Endothelial cell of umbilical vein (primary cell): ENCODE results near the gene PIGM. TPM values are rescaled to one million over a fixed set of nuclear protein-coding genes. Genes with fewer than 3 reads are reported as not detected.

ENCODE experiments used
- BruUV-seq: library from RNA; stranded (reverse); fragments of 400-500 nt; replicated peaks from 2 replicates; lab custom pipeline; 2021; lab: Mats Ljungman, UMichigan
- CTCF ChIA-PET: fragments of 300-600, 350-600 bp; sonication (Branson Sonifier 250); formaldehyde crosslinking; loops from one replicate; lab custom pipeline; 2021; ENCODE audit warnings: antibody characterized with exemption, inconsistent platforms; lab: Charles Lee
- POLR2A ChIA-PET: fragments of 300-600, 350-600 bp; sonication (Branson Sonifier 250); formaldehyde crosslinking; loops from one replicate; lab custom pipeline; 2021; ENCODE audit warnings: antibody characterized with exemption, inconsistent platforms; lab: Charles Lee
- DNase-seq: peaks from one replicate; pipeline ENCODE4 v3.0.0-alpha.2; 2011; ENCODE audit warnings: low read depth, low spot score
- FAIRE-seq: peaks from 2 replicates; lab custom pipeline; 2011; peaks lifted over from hg19 to GRCh38; lab: Jason Lieb, UNC
- H2AFZ ChIP-seq: 2 replicates; pipeline ENCODE4 v1.6.0; 2012; ENCODE audit warnings: low read depth, low read length, control low read depth, inconsistent platforms
- H3K27ac ChIP-seq: 2 replicates; pipeline ENCODE4 v1.5.1; 2011; ENCODE audit warnings: low read depth, mild to moderate bottlenecking, control low read depth, low read length, moderate library complexity; ENCODE audit not compliant: insufficient read depth
- H3K27me3 ChIP-seq, 2 experiments: 2 replicates each; pipeline versions ENCODE4 v1.6.0 to v1.6.1; 2011; ENCODE audit warnings: low read length in 2 of 2, mixed read lengths in 1 of 2; ENCODE audit not compliant: control insufficient read depth in 2 of 2, insufficient read depth in 2 of 2
- H3K36me3 ChIP-seq, 2 experiments: 2 replicates in 1 of 2; 3 replicates in 1 of 2; pipeline ENCODE4 v1.5.1; 2011; ENCODE audit warnings: low read length in 2 of 2, mild to moderate bottlenecking in 1 of 2, moderate library complexity in 1 of 2; ENCODE audit not compliant: control insufficient read depth in 2 of 2, insufficient read depth in 2 of 2; ENCODE audit errors: extremely low read depth in 1 of 2
- H3K4me1 ChIP-seq: 3 replicates; pipeline ENCODE4 v1.5.1; 2011; ENCODE audit warnings: mild to moderate bottlenecking, low read length; ENCODE audit not compliant: control insufficient read depth, insufficient read depth; ENCODE audit errors: extremely low read depth
- H3K4me2 ChIP-seq: 2 replicates; pipeline ENCODE4 v1.6.1; 2011; ENCODE audit warnings: low read length, control low read depth, mixed read lengths; ENCODE audit not compliant: insufficient read depth
- H3K4me3 ChIP-seq, 3 experiments: fragments of 200-600 bp in 1 of 3; sonication (generic), shearing (Covaris generic) in 1 of 3; replicated peaks in 1 of 3; 2 replicates each; pipeline ENCODE4 v1.5.1; 2011 to 2016; ENCODE audit warnings: control low read depth in 3 of 3, low read length in 3 of 3, mild to moderate bottlenecking in 2 of 3, inconsistent platforms in 1 of 3, low read depth in 1 of 3, moderate library complexity in 1 of 3; ENCODE audit not compliant: insufficient read depth in 1 of 3
- H3K79me2 ChIP-seq: 2 replicates; pipeline ENCODE4 v1.6.0; 2012; ENCODE audit warnings: low read length, inconsistent platforms; ENCODE audit not compliant: control insufficient read depth, insufficient read depth
- H3K9ac ChIP-seq: replicated peaks from 2 replicates; pipeline ENCODE3; 2011; ENCODE audit warnings: low read length, control low read depth; ENCODE audit not compliant: insufficient read depth; ENCODE audit errors: extremely low read depth
- H3K9me1 ChIP-seq: replicated peaks from 3 replicates; pipeline ENCODE4 v1.6.0; 2011; ENCODE audit warnings: mild to moderate bottlenecking, low read length; ENCODE audit not compliant: control insufficient read depth, insufficient read depth; ENCODE audit errors: extremely low read depth
- H3K9me3 ChIP-seq: replicated peaks from 2 replicates; pipeline ENCODE4 v1.5.1; 2012; ENCODE audit warnings: low read length, inconsistent platforms; ENCODE audit not compliant: control insufficient read depth, insufficient read depth
- H4K20me1 ChIP-seq: replicated peaks from 2 replicates; pipeline ENCODE3; 2011; ENCODE audit warnings: mild to moderate bottlenecking, low read length; ENCODE audit not compliant: control insufficient read depth, insufficient read depth; ENCODE audit errors: extremely low read depth
- EZH2 ChIP-seq: IDR thresholded peaks from 2 replicates; pipeline ENCODE4 v1.6.1; 2012; ENCODE audit warnings: borderline replicate concordance, low read depth, mild to moderate bottlenecking, moderate library complexity, low read length, inconsistent platforms; ENCODE audit not compliant: severe bottlenecking
- FOS ChIP-seq: IDR thresholded peaks from 2 replicates; pipeline ENCODE4 v1.6.1; 2011; ENCODE audit warnings: mild to moderate bottlenecking, low read length, moderate library complexity, borderline replicate concordance; ENCODE audit not compliant: insufficient read depth
- GATA2 ChIP-seq: IDR thresholded peaks from 2 replicates; pipeline ENCODE4 v1.7.0; 2011; ENCODE audit warnings: low read depth, mild to moderate bottlenecking, moderate library complexity, mixed read lengths, low read length; ENCODE audit not compliant: insufficient read length, insufficient read depth
- JUN ChIP-seq: IDR thresholded peaks from 2 replicates; pipeline ENCODE4 v1.6.1; 2011; ENCODE audit warnings: borderline replicate concordance, low read depth; ENCODE audit not compliant: insufficient read length, insufficient read depth
- POLR2A ChIP-seq: IDR thresholded peaks from 2 replicates; pipeline ENCODE4 v1.6.1; 2012; ENCODE audit warnings: low read depth, mild to moderate bottlenecking, control low read depth, low read length
- POLR2AphosphoS5 ChIP-seq: IDR thresholded peaks from 2 replicates; pipeline ENCODE4 v1.6.1; 2012; ENCODE audit warnings: low read depth, mild to moderate bottlenecking, control low read depth, low read length, moderate library complexity; ENCODE audit not compliant: insufficient read depth
- dilution Hi-C: fragments of 300-500 bp; cut with MboI; formaldehyde crosslinking; loops from one replicate; pipeline ENCODE4 v1.15.0; 2019; ENCODE audit warnings: low sequenced_read_pairs; ENCODE audit not compliant: extremely low pct_ligation_motif_present
- intact Hi-C: fragments of 100-400 bp; cut with micrococcal nuclease; formaldehyde crosslinking; loops from one replicate; pipeline ENCODE4 v1.10.0; 2022
- polyA plus RNA-seq, 4 experiments: library from polyadenylated mRNA; depleted of rRNA in 3 of 4; stranded (reverse) in 3 of 4; unstranded in 1 of 4; fragments of >200 nt; gene quantifications; 2 replicates each; pipeline versions ENCODE4 v1.2.1 to v1.2.3, GENCODE V29; 2011 to 2012; ENCODE audit warnings: missing spikeins in 1 of 4
- total RNA-seq: library from RNA; stranded (reverse); gene quantifications from 2 replicates; pipeline ENCODE4 v1.2.3, GENCODE V29; 2021

The PIGM gene
- total and polyA plus RNA-seq, 2 donors (not counting 3 experiments of a cell fraction or from before 2014, with no cell fraction given): 3.4 to 5.4 TPM

- no peak overlapping the region for H3K27ac ChIP-seq
- no peaks in the 10 kb centered on the region for H4K20me1 ChIP-seq
- no peak overlapping the region for H2AFZ ChIP-seq
- no peaks in the 10 kb centered on the region for H3K79me2 ChIP-seq
- no peaks in the 10 kb centered on the region for H3K36me3 ChIP-seq
- H3K9ac ChIP-seq: no peak overlapping the region
- H3K9me1 ChIP-seq: no peaks in the 10 kb centered on the region
- H3K4me1 ChIP-seq: no peaks in the 10 kb centered on the region
- FAIRE-seq (no peak), DNase-seq (no peak)
- intact Hi-C loops (no loop called here), dilution Hi-C loops (no loop called here)
- no peak overlapping the region for H3K4me2 ChIP-seq
- BruUV-seq: no TSS peak
- H3K9me3 ChIP-seq: no peaks in the 10 kb centered on the region
- POLR2A ChIA-PET: no interaction called here
- CTCF ChIA-PET: interaction anchor here (0.8 to 2.0 kb wide), 2 partner anchors 9 to 12 kb away, joined by 3 to 8 read pairs; no protein-coding TSS in a partner anchor
- no peak overlapping the region for H3K4me3 ChIP-seq
- H3K27me3 ChIP-seq: peaks cover 30 to 39% of the 10 kb centered on the region in 2 experiments
- no peak for TF ChIP-seq FOS
These were observed 44.5 kb upstream of the PIGM start for GRCh38 chr1:160076295-160076694.

GRCh38 chr1:160075836-160076235, 44.0 kb upstream of the PIGM start:
- BruUV-seq: no TSS peak
- no peaks in the 10 kb centered on the region for H3K36me3 ChIP-seq
- ChIA-PET POLR2A (no interaction called here), CTCF (interaction anchor here (0.8 to 2.0 kb wide), 3 partner anchors 10 to 18 kb away, joined by 3 to 8 read pairs (median 4); no protein-coding TSS in a partner anchor)
- H3K27ac ChIP-seq: no peak overlapping the region
- TF ChIP-seq FOS (no peak), POLR2AphosphoS5 (no peak), POLR2A (no peak), EZH2 (no peak), JUN (no peak), GATA2 (no peak)
- H2AFZ ChIP-seq: no peak overlapping the region
- H3K4me3 ChIP-seq: no peak overlapping the region
- H3K4me2 ChIP-seq: no peak overlapping the region
- intact Hi-C loops: no loop called here
- H4K20me1 ChIP-seq: no peaks in the 10 kb centered on the region
- peaks cover 27 to 39% of the 10 kb centered on the region in 2 experiments for H3K27me3 ChIP-seq
- no peaks in the 10 kb centered on the region for H3K4me1 ChIP-seq
- no peaks in the 10 kb centered on the region for H3K79me2 ChIP-seq
- FAIRE-seq: no peak
- H3K9ac ChIP-seq: no peak overlapping the region
- no peaks in the 10 kb centered on the region for H3K9me1 ChIP-seq
- no peaks in the 10 kb centered on the region for H3K9me3 ChIP-seq
- dilution Hi-C loops: no loop called here
- no peak for DNase-seq
